Amniotic epithelial cell (primary cell): ENCODE measurements around the gene ARHGEF7.
"Not testable (repeated sequence)": the region's sequence is repeated elsewhere in the genome, so short reads cannot be mapped to it uniquely, and the experiment has no call there.

ENCODE experiments used
- DNase-seq: peaks from one replicate; pipeline ENCODE4 v3.0.0-alpha.2; 2010; ENCODE audit warnings: low read depth

Gene ARHGEF7

GRCh38 chr13:111171629-111172028 is 56.5 kb downstream of the ARHGEF7 start:
- DNase-seq = no peak

- no peak for DNase-seq
Observed at GRCh38 chr13:111174377-111175114, 59.4 kb downstream of the ARHGEF7 start.

- no peak for DNase-seq
Observed at GRCh38 chr13:111175372-111175771, 60.3 kb downstream of the ARHGEF7 start.

GRCh38 chr13:111175935-111176334 is 60.8 kb downstream of the ARHGEF7 start:
- DNase-seq = no peak

GRCh38 chr13:111176421-111176820 is 61.3 kb downstream of the ARHGEF7 start:
- DNase-seq = no peak

GRCh38 chr13:111177081-111177711 is 62.1 kb downstream of the ARHGEF7 start:
- no peak for DNase-seq

- peak; percentile 20 for DNase-seq
Observed at GRCh38 chr13:111177921-111178320, 62.8 kb downstream of the ARHGEF7 start.

- no peak for DNase-seq
Observed at GRCh38 chr13:111178402-111178801, 63.3 kb downstream of the ARHGEF7 start.

GRCh38 chr13:111179908-111180760 is 65.0 kb downstream of the ARHGEF7 start:
- DNase-seq = no peak

- DNase-seq = no peak
Observed at GRCh38 chr13:111181977-111182376, 66.9 kb downstream of the ARHGEF7 start.

- DNase-seq = no peak
Observed at GRCh38 chr13:111183087-111183645, 68.1 kb downstream of the ARHGEF7 start.

- DNase-seq = no peak
Observed at GRCh38 chr13:111183959-111184358, 68.8 kb downstream of the ARHGEF7 start.

- DNase-seq = no peak
Observed at GRCh38 chr13:111184458-111185401, 69.6 kb downstream of the ARHGEF7 start.

GRCh38 chr13:111186305-111186935 is 71.3 kb downstream of the ARHGEF7 start:
- DNase-seq = no peak

- DNase-seq = peak; percentile 60
Observed at GRCh38 chr13:111187960-111188541, 72.9 kb downstream of the ARHGEF7 start.

GRCh38 chr13:111189064-111189505 is 74.0 kb downstream of the ARHGEF7 start:
- not testable (repeated sequence) for DNase-seq

GRCh38 chr13:111189516-111189915 is 74.4 kb downstream of the ARHGEF7 start:
- DNase-seq = not testable (repeated sequence)

GRCh38 chr13:111193223-111193622 is 78.1 kb downstream of the ARHGEF7 start:
- DNase-seq = not testable (repeated sequence)

- DNase-seq = peak; percentile 77
Observed at GRCh38 chr13:111194651-111195050, 79.5 kb downstream of the ARHGEF7 start.

GRCh38 chr13:111198732-111199378 is 83.7 kb downstream of the ARHGEF7 start:
- not testable (repeated sequence) for DNase-seq
